ENCODE results near the gene SLC1A2.

- TF ChIP-seq CTCF (conservative IDR thresholded peaks at IDR 0.05; ENCODE audit: low read depth, low read length) (no peak), ELK1 (IDR thresholded peaks at IDR 0.05; ENCODE audit: borderline replicate concordance, low read depth, low read length) (no peak), POLR2A (IDR thresholded peaks at IDR 0.05; ENCODE audit: low read depth, low read length) (no peak), RAD21 (IDR thresholded peaks at IDR 0.05; ENCODE audit: low read length) (no peak), BHLHE40 (IDR thresholded peaks at IDR 0.05; ENCODE audit: low read depth, low read length) (no peak), MXI1 (IDR thresholded peaks at IDR 0.05; ENCODE audit: borderline replicate concordance, low read depth, low read length) (no peak), RFX5 (IDR thresholded peaks at IDR 0.05; ENCODE audit: low read depth, low read length) (no peak), MAFK (IDR thresholded peaks at IDR 0.05; ENCODE audit: low read depth, low read length) (no peak), NFE2L2 (IDR thresholded peaks at IDR 0.05; ENCODE audit: low read depth, low read length) (no peak), SMC3 (IDR thresholded peaks at IDR 0.05; ENCODE audit: low read depth, low read length) (no peak), CHD1 (IDR thresholded peaks at IDR 0.05; ENCODE audit: low read depth, low read length) (no peak)
Observed at GRCh38 chr11:35373284-35373933, 45.9 kb downstream of the SLC1A2 start.

Measured in IMR-90 (cell line).